DMS79 treated with DMSO at 0.1 percent for 48 hours (cell line): ENCODE results near the gene INTS14.

Experiments
- DNase-seq: peaks from one replicate; lab custom pipeline; 2025; lab: John Stamatoyannopoulos, UW

Gene INTS14

DNA sequence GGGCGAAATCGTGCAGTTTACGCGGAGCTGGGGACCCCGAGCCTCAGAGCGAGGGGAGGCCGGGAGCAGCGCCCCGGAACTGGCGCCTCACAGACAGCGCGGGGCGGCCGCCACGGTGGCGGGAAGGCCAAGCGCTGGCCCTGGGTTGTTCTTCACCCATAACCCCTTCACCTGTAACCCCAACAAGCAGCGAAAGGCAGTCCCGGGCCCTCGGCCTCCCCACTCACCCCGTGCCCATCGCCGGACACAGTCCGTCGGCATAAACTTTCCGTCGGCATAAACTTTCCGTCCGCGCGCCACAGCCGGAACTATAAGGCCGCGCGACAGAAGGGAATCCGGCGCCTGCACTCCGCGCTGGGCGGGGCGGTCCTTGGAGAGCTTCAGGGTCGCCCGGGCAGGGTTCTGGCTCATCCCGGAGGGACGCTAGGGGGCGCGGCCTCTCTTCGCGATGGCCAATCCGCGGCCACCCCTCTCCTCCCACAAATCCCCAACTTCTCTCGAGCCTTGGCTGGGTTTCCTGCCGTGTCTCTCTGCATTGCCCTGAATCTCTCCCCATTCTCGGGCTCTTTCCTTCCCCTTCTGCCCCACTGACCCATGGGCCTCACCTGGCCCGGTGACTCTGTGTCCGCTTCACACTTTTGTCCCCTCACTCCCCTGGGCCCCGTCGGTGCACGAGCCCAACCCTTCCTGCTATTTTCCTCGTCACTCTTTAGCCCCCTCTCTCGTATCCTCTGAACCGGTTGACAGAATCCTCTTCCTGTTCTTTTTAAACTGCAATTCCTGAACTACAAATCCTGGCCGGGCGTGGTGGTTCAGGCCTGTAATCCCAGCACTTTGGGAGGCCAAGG, at the start of gene INTS14:
Gene INTS14, minus strand, starts transcription at position 261 of the 848 bp plus-strand sequence. CDS start 3,751 bp downstream, outside the sequence.
- peak; percentile 71 for DNase-seq

DNA sequence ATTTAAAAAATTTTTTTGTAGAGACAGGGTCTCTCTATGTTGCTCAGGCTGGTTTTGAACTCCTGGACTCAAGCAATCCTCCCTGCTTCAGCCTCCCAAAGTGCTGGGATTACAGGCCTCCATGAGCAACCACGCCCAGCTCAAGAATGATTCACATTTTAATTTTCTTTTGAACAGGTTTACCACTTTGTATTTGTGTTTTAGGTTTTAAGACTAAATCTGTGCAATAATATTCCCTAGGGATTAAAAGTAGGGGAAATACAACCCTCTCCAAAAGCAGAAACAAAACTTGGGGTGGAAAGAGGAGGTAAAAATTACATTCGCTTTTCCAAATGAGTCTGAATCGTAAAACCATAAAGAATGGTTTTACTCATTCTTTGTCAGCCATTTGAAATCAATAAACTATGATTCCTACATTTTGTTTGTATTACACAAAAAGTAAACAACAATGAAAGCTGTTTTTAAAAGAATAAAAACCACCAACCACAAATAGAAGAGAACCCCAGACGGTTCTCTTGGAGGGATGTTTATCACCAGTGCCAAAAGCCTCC, 48.6 kb upstream of the INTS14 start:
- DNase-seq = no peak

DNA sequence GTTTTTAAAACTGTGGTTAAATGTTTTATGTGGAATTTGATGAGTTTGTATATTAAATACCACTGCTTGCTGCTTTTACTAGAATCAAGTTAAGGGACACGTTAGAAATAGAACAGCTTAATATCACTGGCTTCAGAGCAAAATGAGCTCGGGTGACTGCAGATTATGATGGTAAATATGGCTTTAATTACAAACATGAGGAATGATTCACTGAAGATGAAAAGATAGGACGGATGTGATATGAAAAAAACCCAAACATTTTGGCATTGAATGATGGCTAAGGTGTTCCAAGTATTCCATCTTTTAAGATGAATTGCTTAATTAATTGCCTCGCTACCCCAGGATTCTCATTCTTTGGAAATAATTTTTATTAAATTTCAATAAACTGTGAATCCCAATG, 44.5 kb upstream of the INTS14 start:
- DNase-seq = no peak

DNA sequence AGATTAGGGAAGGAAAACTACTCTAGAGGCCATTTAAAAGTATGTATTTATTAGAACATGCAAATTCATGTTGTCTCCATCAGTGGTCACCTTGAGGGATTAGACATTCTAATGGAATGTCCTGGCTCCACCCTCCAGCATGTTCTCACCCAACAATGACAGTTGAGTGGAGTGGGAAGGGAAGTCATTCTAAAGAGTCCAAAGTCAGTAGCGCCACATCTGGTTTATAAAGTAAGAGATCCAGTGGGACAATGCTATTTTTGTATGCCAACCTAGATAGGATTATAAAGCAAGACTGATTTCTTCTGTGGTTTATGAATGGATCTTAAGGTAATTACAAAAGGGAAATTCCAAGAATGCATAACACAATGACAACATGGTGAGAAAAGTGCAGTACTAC, 44.1 kb upstream of the INTS14 start:
- no peak for DNase-seq

DNA sequence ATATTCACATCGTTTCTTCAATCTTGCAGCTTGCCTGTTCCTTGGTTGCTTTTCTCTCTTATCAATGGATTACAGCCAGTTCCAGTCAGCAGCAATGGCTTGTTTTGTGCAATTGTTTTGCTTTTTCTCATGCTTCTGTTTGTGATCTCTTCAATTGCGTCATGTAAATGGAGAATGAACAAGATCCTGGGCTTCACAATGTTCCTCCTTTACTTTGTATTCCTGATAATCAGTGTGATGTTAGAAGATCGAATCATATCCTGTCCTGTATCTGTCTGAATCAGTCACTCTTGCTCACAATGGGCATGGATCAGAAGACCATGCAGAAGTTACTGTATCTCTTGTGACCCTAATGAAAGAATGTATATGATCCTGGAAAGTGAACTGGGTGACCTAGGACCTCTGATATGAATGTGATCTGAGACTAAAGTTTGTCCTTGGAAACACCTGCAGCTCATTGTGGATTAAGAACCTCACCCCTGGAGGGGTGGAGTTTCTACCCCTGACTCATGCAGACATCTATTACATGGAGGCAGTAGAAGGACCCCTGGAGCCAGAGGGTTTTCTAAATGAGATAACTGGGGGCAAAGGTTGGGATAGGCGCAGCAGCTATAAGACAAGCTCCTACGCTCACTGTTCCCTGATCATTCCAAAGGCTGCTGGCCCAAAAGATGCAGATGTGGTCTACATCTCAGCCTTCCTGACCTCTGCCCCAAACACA, 43.0 kb upstream of the INTS14 start:
- DNase-seq = no peak

DNA sequence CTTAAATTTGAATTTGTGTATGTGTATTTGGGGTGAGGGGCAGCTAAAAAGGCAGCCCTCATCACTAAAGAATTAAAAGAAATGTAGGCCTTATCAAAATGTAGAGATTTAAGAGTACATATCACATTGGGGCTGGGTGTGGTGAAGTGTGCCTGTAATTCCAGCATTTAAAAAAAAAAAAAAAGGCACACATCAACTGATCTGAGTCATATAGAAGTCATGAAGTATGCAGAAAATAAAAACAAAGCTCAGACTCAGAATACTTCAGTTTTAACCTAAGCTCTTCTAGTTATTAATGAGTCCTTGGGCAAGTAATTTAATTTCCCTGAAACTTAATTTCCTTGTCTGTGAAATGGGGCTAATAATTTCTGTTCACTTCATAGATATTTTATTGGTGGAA, 42.4 kb upstream of the INTS14 start:
- DNase-seq = no peak

DNA sequence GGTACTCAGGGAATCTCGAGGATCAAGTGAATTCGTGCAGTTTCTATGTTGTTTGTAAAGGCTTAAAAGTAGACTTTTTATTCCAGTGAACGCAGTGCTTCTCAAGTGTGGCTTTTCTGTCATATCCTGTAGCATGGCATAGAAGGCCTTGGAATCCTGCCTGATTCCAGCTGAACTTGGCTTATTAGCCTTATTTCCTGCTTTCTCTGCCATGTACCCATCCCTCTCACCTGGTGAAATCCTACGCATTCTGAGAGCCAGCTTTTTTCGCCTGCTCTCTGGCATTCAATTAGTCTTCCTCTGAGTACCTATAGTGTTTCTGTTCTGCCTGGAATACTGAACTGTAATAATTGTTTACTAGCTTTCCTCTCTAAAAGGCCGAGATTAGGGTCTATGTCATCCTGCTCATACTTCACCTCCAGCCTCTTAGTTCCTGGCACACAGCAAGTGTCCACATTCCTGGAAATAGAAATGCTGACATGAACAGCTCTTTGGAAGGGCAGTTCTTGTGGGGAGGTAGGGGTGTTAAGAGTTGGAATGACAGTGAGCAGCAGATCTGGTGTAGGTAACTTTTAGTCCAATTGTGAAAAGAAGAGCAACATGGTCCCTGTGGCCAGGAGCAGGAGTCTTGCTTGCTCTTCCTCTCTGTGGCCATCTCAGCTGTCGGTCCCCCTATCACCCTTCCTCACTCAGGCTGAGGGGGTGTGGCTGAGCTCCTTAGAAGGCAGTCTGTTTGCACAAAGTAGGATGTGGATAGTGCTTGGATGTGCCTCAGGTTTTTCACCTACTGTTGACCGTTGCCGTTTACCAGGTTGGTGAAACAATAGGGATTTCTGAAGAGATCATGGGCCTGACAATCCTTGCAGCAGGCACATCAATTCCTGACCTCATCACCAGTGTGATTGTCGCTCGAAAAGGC, 41.2 kb upstream of the INTS14 start:
- DNase-seq = no peak

DNA sequence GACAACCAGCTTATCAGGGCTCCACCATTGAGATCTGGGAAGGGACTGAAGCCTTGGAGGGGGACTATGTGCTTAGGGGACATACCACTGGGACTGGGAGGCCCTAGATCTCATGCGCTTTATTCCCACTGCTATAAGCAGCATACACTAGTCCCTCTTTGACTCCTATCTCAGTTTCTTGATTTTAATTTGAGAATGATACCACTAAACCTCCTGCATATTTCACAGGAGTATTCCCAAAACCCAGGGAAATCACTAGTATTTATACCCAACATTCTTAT, 40.1 kb upstream of the INTS14 start:
- no peak for DNase-seq

DNA sequence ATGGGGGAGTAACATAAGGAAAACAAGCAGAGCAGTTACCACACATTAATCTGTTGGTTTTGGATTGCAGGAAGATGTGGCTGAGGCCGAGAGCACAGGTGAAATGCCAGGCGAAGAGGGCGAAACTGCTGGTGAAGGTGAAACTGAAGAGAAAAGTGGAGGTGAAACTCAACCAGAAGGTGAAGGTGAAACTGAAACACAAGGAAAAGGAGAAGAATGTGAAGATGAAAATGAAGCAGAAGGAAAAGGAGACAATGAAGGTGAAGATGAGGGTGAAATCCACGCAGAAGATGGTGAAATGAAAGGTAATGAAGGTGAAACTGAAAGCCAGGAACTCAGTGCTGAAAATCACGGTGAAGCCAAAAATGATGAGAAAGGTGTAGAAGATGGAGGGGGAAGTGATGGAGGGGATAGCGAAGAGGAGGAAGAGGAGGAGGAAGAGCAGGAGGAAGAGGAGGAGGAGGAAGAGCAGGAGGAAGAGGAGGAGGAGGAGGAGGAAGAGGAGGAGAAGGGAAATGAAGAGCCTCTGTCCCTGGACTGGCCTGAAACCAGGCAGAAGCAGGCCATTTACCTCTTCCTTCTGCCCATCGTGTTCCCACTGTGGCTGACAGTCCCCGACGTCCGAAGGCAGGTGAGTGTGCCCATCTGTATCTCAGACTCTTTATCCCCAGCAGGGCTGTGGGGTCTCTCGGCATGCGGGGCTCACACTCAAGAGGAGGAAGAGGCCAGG, 39.5 kb upstream of the INTS14 start:
- DNase-seq = no peak

DNA sequence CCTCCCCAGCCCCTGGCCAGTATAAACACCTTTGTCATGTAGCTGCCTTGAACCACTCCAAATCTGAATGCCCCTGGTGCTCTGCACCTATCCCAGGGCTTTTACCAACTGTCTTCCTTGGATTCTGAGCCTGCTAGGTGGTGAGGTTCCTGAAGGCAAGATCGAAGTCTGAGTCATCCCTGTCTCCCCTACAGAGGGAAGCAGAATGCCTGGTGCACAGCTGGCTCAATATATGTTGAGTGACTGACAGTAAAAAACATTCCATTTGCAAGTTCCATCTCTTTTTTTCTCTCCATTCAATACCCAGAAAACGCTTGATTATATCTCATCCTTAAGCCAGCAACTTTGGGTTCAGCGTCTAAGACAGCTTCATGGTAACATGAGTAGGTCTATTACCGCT, 35.6 kb upstream of the INTS14 start:
- DNase-seq = no peak

DNA sequence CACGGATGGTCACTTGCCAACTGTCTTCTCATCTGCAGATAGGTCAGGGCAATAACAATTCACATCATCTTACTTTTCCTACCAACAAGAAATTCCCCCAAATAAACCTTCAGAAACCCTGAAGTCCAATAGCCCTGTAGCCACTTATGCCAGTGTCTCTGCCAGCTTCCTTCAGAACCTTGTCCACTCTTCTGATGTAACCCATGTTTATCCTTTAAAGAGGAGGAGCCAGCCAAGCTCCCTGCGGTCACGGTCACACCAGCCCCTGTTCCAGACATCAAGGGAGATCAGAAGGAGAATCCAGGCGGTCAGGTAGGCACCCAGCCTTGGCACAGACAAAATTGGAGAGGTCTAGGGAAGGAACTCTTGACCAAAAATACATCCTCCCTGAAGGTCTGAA, 34.5 kb upstream of the INTS14 start:
- DNase-seq = no peak

DNA sequence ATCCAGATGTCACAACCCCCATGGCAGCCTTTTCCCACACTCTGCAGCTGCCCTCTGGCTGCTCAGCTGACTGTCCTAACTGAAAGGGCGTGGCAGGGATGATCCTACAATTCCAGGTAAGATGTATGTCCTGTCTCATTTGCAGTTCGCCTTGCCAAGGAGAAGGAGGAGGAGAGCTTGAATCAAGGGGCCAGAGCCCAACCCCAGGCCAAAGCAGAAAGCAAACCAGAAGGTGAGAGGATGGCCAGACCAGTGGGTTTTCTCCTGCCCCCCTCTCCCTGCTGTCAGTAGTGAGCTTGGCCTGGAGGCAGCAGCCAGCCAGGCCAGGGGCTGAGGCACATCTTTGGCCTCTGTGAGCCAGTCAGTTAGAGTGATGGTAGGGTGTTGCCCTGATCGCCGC, 33.4 kb upstream of the INTS14 start:
- DNase-seq = no peak

DNA sequence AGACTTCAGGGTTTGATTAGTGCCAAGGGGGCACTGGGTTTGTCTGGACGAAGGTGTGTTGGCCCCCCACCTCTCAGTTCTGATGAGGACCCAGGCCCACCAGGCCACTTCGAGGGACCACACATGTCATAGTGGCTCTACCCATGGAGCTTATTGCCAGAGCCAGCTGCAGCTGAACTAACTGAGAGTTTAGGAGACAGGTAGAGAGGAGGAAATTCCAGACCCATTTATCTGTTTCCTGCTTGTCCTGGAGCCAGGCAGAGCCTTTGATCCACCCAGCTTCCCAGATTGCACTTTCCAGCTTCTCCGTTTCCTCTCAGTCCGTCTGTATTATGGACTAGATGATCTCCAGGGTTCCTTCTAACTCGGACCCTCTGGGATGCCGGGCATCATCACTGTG, 31.7 kb upstream of the INTS14 start:
- no peak for DNase-seq

DNA sequence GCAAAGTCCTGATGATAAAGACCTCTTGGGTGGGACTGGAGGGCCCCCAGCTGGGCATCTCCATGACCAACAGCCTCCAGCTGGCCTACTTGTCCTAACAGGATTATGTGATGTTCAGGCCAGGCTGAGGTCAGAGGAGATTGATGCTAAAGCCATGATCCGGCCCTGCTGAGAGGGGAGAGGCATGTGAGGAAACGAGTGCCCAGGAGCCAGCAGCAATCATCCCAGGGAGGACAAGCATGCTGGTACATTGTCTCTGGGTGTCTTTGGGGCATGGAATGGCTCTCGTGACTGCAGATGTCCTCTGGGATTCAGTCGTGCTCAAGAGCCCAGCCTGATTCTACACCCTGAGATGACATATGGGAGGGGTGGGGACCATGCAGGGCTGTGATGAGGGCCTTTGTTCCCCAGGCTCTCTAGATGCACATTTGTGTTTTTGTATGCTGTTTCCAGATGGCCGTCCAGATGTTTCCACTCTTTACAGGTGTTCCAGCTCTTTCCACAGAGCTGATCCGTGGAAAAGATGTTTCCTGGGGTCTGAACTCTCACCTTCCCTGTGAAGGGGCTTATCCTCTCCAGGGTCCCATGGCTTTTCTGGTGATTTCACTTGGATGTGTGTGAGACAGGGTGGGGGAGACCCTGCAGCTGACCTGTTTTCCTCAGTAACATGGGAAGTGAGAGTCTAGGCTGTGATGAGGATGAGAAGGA, 31.0 kb upstream of the INTS14 start:
- DNase-seq = no peak

DNA sequence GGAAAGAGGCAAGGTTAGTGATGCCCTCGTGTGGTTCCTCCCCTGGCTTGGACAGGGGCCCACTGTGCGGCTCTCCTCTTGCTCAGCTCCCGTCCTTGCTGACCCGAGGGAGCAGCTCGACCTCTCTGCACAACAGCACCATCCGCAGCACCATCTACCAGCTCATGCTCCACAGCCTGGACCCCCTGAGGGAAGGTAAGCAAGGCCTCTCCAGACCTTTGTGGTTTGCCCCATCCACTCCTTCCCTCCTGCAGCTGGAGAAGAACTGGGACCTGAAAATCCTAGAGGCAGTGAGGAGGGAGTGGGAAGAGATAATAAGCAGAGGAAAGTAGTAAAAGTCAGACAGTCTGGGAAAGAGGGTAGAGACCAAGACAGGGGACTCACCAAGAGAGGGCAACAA, 28.6 kb upstream of the INTS14 start:
- DNase-seq = no peak

DNA sequence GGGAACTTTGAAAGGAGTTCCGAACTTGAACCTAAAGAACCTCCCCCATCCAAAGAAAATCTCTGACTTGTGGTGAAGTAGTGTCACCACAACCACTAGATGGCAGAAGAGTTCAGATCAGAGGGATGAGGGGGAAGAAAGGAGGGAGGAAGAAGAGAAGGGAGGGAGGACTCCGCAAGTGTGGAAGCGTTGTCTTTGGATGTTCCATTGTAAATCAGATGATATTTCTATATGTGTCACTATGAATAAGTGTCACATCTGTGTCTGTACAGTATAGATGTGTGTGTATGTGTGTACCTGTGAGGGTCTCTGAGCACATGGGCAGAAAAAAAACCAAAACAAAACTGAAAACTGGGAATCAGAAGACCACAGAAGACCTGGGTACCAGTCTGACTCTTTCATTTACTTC, 27.8 kb upstream of the INTS14 start:
- DNase-seq = peak; percentile 58

DNA sequence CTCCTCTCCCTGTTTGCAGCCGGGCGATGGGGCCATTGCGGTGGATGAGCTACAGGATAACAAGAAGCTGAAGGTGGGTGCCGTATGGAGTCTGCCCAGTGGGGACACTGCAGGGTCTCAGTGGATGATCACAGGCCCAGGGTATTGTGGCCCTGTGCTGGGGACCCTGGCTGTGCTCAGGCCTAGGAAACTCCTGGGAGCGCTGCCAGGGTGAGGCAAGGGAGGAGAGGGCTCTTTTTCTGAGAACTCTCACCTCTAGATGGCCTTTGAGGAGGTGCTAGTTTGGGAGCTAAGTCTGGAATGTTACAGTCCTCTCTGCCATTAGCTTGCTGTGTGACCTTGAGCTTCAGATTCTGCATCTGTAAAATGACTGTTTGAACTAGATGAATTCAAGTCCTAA, 27.2 kb upstream of the INTS14 start:
- no peak for DNase-seq

DNA sequence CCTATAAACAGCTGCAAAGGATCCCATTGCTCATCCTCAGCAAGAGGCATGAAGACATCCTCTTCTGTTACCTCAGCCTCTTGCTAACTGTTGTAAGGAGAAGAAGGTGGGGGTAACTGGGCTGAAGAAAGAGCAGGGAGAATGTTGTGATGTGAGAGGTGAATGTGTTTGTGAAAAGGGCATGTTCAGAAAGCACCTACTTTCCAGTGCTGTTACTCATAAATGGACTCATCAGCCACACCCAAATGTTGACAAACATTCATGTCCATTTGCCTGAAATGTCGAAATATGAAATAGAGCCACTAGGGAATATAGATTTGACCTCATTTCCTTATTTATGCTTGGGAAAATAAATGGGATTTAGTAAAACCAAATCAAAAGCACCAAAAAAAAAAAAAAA, 23.4 kb upstream of the INTS14 start:
- DNase-seq = no peak

DNA sequence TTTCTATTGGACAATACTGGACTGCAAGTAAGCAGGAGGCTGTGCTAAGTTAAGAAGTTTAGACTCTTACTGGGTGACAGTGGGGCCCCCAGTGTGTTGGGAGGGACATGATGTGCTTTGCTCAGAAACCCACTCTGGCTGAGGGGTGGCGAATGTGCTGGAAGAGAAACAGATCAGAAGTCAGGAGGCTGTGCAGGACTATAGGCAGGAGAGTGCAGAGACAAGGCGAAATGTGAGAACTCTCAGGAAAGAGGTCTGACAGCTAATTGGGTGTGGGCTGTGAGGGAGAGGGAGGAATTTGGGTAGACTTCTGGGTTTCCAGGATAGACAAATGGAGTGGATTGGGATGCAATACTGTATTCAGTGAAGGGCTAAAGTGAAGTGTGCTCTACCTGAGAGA, 22.8 kb upstream of the INTS14 start:
- no peak for DNase-seq

DNA sequence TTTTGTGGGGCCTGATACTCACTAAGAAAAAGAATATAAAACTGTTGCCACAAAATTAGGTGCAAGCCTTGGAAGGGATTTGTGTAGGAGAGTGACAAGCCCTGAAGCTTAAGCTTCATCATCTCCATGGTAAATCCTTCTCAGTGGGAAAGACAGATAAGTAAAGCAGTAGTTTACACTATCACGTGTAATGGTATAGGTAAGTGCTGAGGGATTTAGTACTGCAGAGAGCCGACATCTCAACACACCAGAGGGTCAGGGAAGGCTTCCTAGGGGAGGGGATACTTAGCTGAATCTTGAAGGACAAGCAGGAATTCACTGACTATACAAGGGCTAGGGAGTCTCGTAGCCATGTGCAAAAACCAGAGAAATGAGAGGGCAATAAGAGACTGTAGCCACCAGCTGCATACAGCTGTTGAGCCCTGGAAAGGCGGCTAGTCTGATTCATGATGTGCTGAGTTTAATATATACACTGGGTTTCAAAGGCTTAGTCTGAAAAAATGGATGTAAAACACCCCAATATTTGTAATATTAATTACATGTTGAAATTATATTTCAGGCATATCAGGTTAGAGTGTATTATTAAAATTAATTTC, 21.9 kb upstream of the INTS14 start:
- DNase-seq = no peak

DNA sequence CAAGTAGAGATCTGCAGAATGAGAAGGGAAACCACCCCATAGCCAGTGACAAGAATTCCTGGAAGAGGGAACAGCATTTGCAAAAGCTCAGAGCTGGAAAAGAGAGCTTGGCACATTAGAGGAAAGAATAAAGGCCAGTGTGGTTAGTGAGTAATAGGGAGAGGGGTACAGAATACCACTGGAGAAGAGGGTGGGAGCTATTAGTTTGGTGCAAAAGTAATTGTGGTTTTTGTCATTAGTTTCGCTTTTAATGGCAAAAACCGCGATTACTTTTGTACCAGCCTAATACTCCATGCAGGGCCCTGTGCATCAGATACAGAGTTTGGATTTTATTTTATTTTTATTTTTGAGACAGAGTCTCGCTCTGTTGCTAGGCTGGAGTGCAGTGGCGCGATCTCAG, 20.6 kb upstream of the INTS14 start:
- no peak for DNase-seq
